DMS153 treated with DMSO at 0.1 percent for 48 hours (cell line): Measurements from ENCODE around the gene PIWIL4.

Experiments used
- DNase-seq: peaks from one replicate; lab custom pipeline; 2025; ENCODE audit not compliant: unreplicated experiment; lab: John Stamatoyannopoulos, UW

The PIWIL4 gene

DNA sequence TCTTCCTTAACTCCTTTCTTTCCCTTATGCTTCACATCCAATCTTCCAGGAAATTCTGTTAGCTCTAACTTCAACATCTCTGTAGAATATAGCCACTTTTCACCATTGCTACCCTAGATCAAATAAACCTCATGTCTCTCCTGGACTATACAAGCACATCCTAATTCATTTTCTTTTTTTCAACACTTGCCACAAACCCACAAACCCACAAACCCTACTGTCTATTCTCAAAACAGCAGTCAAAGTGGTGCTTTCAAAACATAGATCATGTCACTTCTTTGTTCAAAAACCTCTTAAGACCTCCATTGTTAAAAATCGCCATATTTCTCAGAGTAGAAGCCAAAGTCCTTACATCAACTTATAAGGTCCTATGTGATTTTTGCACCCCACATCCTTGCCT is 94.3 kb downstream of the PIWIL4 start:
- no peak for DNase-seq

DNA sequence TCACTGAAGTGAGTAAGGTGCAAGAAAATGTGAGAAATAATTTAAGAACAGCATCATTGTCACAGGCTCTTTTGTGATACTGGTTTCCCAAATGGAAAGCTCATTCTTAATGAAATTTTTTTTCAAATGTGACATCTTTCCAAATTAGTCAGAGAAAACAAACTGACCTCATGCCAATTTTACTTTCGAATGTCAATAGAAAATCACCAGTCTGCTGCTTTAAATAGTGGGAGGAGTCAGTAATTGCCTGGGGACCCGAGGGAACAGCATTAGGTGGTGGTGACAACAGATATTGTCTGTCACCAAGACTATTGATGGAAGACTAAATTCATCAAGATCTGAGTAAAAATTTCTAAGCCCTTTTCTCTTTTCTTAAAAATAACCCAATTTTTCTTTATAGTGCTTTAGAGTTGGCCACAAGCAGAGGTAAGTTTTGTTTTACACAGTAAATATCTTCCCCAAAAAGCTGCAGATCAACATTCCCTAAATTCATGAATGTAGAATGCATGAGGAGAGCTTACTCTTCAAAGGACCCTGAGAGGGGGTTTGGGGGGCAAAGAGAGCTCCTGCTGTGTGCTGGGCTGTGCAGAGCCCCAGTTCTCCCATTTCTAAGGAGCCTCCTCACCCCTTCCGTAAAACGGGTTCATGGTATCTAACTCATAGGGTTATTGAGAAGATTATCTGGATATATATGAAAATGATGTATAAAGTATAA is 95.1 kb downstream of the PIWIL4 start:
- no peak for DNase-seq

DNA sequence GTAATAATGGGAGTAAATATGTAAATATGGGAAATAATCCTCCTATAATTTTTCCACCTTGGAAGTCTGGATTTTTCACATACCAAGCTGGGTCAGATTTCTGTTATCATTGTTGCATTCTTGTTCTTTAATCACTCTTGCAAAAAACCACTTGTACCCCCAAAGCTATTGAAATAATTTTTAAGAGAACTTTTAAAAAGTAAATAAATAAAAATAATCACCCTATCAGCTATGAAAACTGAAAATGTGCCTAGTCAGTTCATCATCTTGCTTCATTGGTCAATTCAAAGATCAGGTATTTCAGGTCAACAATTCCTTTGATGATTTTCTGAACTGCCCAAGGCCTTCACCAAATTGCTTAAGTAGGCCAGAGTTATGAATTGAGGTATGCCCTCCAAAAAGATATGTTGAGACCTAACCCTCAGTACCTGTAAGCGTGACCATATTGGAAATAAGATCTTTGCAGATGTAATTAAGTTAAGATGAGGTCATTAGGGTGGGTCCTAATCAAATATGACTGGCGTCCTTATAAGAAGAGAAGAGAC is 95.8 kb downstream of the PIWIL4 start:
- DNase-seq, result no peak

DNA sequence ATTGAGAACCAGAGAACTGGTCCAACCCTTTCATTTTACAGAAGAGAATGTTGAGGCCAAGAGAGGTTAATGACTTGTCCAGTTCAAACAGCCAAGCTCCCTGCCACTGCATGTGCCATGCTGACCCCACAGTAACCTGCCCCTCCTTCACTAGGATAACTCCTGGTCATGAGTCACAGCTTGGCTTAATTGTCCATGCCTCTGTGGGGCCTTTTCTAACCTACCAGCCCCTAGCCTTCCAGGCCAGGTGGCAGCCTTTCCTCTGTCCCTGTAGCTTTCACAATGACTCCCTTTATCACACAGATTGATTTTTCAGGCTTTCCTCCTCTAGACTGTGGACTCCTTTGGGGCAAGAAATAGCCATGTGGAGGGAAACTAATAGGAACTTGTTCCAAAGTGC is 97.2 kb downstream of the PIWIL4 start:
- no peak for DNase-seq

DNA sequence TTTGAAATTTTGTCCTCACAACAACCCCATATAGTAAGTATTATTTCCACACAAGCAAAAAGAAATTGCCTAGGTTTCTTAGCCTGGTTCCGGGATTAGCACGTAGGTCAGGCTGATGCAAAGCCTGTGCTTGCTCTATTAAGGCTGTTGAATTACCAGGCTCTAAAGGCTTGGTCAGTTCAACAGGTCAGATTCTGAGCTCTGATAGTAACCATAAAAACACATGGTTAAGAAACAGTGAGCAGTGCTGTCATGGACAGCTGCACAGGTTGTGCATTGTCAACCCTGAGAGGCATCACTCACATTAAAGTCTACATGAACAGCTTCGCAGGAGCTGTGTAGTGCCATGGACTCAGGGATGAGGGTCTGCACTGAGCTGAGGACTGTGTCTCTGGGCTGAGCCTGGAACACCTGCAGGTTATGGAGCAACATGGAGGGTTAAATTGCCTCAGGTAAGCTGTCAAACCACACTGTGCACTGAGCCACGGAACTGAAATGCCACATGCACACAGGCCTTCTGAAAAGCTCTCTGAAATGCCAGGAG is 98.0 kb downstream of the PIWIL4 start:
- DNase-seq, result no peak

DNA sequence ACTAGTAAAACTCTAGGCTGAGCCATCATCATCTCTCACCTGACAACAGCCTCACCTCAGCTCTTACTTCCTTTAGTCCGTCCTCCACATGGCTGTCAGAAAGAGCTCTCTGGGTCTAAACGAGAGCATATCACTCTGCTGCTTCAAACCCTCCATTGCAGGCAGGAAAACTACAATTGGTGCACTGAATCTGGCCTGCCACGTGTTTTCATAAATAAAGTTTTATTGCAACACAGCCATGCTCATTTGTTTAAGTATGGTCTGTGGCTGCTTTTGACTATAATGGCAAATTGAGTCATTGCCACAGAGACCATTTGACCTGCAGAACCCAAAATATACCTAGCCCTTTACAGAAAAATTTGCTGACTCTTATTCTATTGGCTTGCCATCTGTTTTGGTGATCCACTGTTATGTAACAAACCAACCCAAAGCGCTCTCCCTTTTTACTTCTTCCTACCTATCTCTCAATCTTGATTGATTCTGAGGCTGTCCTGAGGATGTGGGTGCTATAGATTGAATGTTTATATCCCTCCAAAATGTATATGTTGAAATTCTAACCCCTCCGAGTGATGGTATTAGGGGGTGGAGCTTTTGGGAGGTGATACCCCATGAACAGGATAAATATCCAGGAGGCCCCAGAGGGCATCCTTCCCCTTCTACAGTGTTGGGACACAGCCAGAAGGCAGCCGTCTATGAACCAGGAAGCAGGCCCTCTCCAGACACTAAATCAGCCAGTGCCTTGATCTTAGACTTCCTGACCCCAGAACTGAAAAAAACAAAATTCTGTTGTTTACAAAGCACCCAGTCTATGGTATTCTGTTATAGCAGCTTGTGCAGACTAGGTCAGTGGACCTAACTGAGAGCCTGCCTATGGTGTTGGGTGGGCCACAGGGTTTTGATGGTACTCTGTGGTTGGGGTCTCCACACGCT is 99.9 kb downstream of the PIWIL4 start:
- no peak for DNase-seq

DNA sequence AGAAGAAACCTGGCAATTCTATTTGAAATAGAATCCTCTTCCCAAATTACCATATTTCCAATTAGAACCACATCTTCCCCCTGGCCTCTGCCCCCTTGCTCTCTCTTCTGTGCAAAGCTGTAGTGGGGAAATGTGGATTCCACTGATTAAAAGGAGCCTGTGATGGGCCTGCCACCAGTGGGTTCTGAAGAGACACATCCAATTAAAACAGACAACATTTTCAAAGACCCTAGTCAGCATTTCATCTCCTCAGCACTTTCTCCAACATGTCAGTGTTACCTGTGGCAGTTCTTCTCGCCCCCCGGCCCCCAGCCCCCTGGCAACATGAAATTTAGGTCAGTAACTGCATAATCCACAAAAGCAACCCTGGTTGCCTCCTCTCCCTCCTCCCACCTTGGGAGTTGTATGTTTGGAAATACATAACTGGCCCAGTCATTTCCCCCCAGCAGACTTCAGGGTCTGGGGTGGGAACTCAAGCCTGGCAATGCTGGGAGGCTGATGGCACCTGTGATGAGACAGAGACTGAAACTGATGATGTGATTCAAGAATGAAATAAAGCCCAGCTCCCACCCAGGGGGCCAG is 101.1 kb downstream of the PIWIL4 start:
- DNase-seq, result no peak

DNA sequence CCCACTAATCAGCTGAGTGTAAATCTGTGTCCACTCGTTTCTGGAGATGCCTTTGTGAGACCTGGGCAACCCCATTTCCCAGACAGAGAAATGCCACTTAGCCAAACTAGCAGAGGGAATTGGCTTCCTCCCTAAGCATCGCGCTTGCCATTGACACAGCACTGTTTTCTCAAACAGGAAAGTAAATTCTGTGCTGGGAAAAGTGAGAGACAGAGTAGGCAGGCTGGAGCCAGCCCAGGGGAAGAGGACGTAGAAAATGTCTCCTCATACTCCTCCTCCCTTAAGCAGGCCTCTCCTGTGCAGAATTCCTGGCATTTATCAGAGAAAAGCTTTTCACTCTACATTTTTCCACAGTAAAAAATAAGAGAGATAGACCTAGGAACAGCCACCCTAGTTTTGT is 101.9 kb downstream of the PIWIL4 start:
- DNase-seq, result no peak
